ENCODE data around the gene EXOSC7.
"Not testable (repeated sequence)": the region's sequence is repeated elsewhere in the genome, so short reads cannot be mapped to it uniquely, and the experiment has no call there.

The EXOSC7 gene

DNA sequence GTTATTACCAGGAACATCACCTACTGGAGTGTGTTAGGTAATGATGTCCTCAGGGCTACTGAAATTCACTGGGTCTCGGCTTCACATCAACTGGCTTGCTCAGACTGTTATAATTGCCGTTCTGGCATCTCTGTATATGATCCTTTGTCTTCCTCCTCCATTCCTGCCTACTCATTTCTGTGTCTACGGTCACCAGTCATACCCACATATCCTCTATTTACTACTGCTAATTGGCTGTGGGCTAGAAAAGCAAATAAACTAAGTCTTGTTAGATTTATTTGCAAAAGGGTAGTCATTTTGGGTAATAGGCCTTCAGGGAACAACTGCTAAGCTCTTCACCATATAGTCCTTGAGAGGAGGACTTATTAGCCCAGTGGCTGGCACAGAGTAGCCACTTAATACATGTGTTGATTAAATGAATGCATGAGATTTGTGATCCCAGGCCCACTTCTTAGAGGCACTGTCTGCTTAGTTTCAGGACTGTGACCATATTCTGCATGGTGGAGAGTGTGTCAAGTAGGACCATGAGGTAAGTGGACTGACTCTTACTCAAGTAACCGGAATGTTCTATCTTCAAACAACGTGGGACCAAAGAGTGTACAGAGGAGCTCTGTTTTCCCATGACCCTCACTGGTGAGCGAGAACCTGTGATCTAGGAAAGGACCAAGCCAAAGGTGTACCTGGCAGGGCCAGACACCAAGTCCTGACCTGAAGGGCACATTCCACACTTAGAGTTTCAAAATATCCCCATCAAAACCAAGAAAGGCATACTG, 13.2 kb upstream of the EXOSC7 start:
- DNase-seq (ENCODE audit: low spot score), result no peak

DNA sequence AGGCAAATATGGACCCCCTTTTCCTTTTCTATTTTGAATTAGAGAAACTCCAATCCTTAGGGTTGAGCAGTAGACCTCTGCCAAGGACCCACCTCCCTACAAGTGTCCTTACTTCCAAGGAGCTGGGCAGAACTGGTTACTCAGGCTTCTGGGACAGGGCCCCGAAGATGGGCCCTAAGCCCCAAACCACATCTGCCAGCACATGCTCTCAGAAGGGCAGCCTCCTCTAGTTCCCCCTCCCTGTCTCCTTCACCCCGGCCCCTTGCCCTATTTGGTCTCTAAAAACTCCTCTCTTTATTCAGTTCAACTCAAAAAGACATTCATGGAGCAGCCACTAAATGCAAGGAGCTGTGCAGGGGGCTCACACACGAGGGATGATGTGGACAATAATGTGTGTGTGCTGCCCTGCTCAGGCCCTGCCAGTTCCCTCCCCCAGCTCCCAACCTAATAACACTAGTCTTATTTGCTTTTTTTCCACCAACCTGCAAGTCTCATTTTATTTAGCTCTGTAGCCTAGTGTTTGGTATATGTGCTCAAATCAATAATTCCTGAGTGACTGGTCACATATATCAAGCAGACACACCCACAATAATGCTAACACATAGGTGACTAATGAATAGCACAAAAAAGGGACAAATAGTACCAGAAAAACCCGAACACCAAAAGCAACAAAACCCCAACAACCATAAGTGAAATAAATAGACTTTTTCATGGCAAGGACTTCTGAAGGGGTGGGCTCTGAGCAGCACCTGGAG, 12.3 kb upstream of the EXOSC7 start:
- DNase-seq (ENCODE audit: low spot score), result no peak

DNA sequence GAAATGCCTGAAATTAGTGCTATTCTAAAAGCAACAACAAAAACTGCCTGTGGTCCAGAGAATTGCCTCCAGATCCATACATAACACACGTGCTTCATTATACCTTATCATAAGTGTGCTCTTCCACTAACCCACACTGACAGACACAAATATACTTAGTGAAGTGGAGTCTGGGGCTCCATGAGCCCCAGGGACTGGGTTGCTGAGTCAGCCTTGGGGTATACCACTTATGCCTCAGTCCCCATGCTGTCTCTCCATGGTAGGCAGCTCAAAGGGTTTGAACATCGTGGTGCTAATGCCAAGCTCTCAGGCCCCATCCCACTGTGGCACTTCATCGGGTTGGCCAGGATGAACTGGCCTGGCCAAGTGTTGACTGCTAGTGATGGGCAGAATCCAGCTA, 10.9 kb upstream of the EXOSC7 start:
- no peak for DNase-seq (ENCODE audit: low spot score)

GRCh38 chr3:44966795-44967278, 9.2 kb upstream of the EXOSC7 start:
- DNase-seq (ENCODE audit: low spot score), result peak; percentile 33

- peak; percentile 62 for DNase-seq (ENCODE audit: low spot score)
Measured at GRCh38 chr3:44968447-44968858, 7.6 kb upstream of the EXOSC7 start.

DNA sequence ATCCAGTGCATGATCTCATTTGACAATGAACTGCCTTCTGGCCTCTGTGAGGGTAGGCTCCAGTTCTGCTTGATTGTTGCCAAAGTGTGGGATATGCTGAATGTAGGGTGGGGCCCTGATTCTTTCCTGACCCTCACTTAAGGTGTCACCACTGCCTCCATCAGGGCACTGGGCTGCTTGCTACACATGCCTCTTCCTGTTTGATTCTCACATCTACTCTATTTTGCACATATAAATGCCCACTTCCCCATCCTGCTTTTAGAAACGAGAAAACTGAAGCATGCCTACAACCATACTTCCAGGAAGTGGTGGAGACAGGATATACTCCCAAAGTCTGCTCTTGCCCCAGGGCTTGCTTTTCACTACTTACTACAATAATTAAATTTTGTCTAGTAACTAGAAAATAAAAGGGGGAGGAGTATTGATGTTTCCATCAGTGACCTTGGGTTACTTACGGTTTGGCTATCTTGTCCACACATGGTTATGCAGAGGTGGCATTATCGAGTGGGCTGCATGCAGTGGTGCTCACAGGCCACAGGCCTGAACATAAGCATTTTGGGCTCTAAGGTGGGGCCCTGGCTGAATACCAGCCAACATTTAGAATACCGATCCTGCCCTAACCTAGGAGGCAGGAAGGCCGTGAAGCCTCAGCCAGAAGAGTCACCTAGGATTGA, 6.8 kb upstream of the EXOSC7 start:
- peak; percentile 35 for DNase-seq (ENCODE audit: low spot score)

GRCh38 chr3:44969828-44970179, 6.2 kb upstream of the EXOSC7 start:
- no peak for DNase-seq (ENCODE audit: low spot score)

GRCh38 chr3:44970926-44971490, 5.0 kb upstream of the EXOSC7 start:
- no peak for DNase-seq (ENCODE audit: low spot score)

GRCh38 chr3:44974416-44974815, 1.6 kb upstream of the EXOSC7 start:
- DNase-seq (ENCODE audit: low spot score), result no peak

GRCh38 chr3:44981220-44981619, 5.2 kb downstream of the EXOSC7 start:
- no peak for DNase-seq (ENCODE audit: low spot score)

DNA sequence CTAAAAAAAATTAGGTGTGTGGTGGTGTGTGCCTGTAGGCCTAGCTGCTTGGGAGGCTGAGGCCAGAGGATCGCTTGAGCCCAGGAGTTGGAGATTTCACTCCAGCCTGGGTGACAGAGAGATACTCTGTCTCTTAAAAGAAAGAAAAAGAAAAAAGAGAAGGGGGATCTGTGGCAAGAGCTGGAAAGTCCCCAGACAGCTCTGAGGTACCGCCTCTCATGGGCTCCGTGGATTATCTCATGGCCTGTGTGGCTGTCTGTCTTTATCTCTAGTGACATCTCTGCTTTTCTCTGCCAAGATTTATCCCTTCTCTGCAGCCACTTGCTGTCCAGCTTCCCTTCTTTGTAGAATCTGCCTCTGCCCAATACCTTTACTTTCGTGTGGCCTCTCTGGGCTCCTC, 5.7 kb downstream of the EXOSC7 start:
- no peak for DNase-seq (ENCODE audit: low spot score)

GRCh38 chr3:44982817-44983216, 6.8 kb downstream of the EXOSC7 start:
- DNase-seq (ENCODE audit: low spot score), result no peak

DNA sequence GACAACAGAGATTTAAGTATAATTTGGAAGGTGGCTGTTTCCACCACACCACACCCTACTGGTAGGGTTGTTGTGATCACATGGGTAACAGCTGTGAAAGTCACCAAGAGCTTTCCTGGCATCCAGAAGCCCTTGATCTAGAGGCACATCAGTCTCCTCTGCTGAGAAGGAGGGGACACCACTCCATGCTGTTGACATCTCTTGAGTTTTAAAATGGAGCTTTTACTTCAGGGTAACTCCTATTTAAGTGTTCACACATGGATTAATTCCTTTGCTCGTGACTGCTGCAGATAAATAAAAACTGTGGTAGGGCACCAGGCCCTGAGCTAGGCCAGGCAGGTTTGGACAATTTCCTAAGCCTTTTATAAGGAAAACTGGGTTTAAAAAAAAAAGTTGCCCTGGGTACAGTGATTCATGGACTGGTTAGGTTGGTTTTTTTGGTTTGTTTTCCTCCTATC, 7.5 kb downstream of the EXOSC7 start:
- DNase-seq (ENCODE audit: low spot score), result no peak

DNA sequence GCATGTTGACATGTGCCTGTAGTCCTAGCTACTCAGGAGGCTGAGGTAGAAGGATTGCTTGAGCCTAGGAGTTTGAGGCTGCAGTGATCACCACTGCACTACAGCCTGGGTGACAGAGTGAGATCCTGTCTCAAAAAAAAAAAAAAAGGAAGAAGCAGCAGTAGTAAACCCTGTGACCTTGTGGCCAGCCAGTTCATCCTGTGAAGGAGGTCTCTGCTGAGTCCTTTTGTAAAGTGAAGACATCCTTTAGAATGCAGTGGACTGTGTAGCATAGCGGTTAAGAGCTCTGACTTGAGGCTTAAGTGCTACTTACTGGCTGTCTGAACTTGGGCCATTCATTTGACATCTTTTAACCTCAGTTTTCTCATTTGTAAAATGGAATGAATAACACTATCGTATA, 8.3 kb downstream of the EXOSC7 start:
- no peak for DNase-seq (ENCODE audit: low spot score)

DNA sequence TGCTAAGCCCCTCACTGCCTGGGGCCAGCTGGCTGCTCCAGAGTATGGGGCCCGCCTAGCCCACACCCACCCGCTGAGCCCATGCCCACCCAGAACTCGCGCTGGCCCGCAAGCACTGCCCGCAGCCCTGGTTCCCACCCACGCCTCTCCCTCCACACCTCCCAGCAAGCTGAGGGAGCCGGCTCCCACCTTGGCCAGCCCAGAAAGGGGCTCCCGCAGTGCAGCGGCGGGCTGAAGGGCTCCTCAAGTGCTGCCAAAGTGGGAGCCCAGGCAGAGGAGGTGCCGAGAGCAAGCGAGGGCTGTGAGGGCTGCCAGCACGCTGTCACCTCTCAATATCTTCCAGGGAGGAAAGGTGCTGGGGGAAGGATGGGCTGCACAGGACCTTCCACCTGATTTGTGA, 10.3 kb downstream of the EXOSC7 start:
- not testable (repeated sequence) for DNase-seq (ENCODE audit: low spot score)

DNA sequence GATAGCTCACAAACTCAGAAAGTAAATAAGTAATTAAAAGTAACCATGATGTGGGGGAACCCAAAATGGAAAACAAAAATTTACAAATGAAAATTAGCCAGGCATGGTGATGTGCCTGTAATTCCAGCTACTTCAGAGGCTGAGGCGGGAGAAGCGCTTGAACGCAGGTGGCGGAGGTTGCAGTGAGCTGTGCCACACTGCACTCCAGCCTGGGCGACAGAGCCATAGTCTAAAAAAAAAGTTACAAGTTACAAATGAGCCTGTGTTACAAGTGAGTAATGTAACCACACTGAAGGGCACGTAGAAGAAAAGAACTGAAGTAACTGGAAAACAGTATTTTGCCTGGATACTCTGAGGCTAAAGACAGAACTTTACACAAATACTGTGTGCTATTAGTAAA, 11.3 kb downstream of the EXOSC7 start:
- no peak for DNase-seq (ENCODE audit: low spot score)

DNA sequence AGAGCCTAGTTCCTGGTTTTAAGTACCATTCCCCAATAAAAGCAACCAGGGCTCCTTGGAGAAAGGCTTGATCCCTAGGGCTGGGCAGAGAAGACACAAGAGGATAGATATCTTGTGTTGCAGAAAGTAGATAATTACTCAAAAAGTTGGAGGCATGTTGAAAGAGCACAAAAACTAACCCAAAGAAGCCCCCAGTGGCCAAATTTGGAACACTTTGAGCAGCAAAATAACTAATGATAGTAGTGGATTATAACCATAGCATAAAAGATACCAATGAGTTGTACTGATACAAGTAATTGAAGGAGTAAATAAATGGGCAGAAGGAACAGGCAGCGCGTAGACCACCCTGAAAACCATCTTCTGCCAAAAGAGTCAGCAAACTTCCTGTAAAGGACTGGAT, 12.0 kb downstream of the EXOSC7 start:
- DNase-seq (ENCODE audit: low spot score), result peak; percentile 54

GRCh38 chr3:44989141-44989540, 13.1 kb downstream of the EXOSC7 start:
- no peak for DNase-seq (ENCODE audit: low spot score)

- no peak for DNase-seq (ENCODE audit: low spot score)
Measured at GRCh38 chr3:44989636-44990373, 13.8 kb downstream of the EXOSC7 start.

DNA sequence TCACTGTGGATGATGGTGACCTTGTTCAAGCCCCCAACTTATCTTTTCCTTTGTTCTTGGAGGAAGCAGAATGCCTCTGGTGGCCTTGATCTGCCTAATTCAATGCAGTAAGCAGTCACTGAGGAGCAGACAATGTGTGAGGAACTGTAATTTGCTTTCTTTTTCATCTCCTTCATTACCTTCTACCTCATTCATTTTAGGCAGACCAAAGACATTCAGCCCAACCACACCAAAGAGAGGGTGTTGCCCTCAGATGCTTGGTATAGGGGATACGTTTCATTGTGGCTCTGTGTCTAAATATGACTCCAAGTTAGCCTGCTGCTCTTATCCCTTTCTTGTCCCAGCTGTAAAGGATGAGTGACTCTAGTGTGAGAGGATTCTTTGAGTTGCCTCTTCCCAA, 15.3 kb downstream of the EXOSC7 start:
- DNase-seq (ENCODE audit: low spot score), result no peak

DNA sequence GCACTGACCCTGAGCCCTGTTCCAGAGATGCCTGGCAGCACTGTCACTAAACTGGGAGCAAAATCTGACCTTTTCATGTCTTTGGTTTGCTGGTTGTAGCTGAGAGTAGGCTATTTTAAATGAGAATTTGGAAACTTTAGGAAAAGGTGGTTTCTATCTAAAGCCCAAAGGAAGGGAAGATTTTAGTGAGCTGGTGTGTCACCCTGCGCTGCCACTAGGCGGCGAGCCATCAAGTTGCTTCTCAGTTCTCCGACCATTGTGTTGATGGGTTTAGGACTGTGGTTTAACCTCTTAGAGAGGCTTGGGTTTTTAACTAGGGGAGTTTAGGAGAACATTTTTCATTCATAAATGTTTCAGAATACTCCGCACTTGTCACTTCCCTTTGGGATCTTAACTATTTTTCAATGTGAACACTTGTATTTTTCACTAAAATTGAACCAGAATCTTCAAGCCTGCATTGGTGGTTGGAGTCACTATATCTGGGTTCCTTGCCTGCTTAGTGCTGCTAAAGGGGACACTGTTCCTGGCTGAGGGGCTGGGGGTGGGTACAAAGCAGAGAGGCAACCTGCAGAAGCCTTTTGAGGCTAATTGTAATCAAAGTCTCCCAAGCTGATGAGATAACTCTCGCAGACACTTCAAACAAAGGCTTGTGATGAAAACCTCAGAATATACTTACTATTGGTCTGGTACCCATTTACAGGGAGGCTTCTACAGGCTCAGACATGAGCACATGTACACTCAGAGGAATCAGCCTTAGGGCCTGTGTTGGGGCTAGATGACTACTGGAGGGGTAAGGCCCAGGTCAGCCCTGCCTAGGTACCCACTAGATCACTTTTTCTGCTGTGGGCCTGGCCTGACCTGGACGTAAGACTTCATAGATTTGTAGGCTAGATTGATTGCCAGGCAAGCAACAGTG, 16.8 kb downstream of the EXOSC7 start:
- DNase-seq (ENCODE audit: low spot score), result peak; percentile 58

Measured in hematopoietic multipotent progenitor cell treated with erythropoietin and hydrocortisone succinate and interleukin-3 and kit ligand, for 17 days (in vitro differentiated cells).